HCT116 (cell line): Measurements from ENCODE around the gene CCDC87. TPM values are rescaled to one million over a fixed set of nuclear protein-coding genes. Genes with fewer than 3 reads are reported as not detected.

Experiments
- ATAC-seq: fragments of 200-7000 bp; cut with Tn5 transposase; 2 replicates; pipeline ENCODE4 v1.9.1; 2020; ENCODE audit warnings: mild to moderate bottlenecking, moderate library complexity
- BruUV-seq: library from RNA; stranded (reverse); fragments of 400-500 nt; replicated peaks from 2 replicates; lab custom pipeline; 2021; lab: Mats Ljungman, UMichigan
- CTCF ChIA-PET: fragments of 300-600 bp; sonication (Branson Sonifier 250); formaldehyde crosslinking; loops from one replicate; lab custom pipeline; 2021; ENCODE audit warnings: antibody characterized with exemption; lab: Charles Lee
- POLR2A ChIA-PET: fragments of 300-600, 350-600 bp; sonication (Branson Sonifier 250); formaldehyde crosslinking; loops from one replicate; lab custom pipeline; 2021; ENCODE audit warnings: antibody characterized with exemption; lab: Charles Lee
- RAD21 ChIA-PET, 2 experiments: fragments of 300-600 bp; sonication (Branson Sonifier 250); formaldehyde crosslinking; loops; one replicate each; lab custom pipeline; 2023; ENCODE audit warnings: low total read pairs in 2 of 2; ENCODE audit not compliant: uncharacterized antibody in 2 of 2, unreplicated experiment in 2 of 2, low non-redundant PET in 1 of 2; lab: Charles Lee
- DNase-seq: peaks from one replicate; pipeline ENCODE4 v3.0.0-alpha.2; 2010; ENCODE audit warnings: low read depth, low spot score
- H2AFZ ChIP-seq: fragments of 200-600 bp; shearing (Covaris generic), sonication (generic); 2 replicates; pipeline ENCODE4 v1.6.1; 2017; ENCODE audit warnings: low read depth, mixed run types, mixed read lengths, antibody characterized with exemption, low read length; ENCODE audit not compliant: poor library complexity, severe bottlenecking
- H3K27ac ChIP-seq: 2 replicates; pipeline ENCODE4 v1.5.1; 2012; ENCODE audit warnings: low read depth, low read length
- H3K27me3 ChIP-seq: fragments of 200-600 bp; sonication (generic); 2 replicates; pipeline ENCODE4 v1.6.1; 2016; ENCODE audit warnings: mixed run types, low read length, mixed read lengths; ENCODE audit not compliant: insufficient read depth
- H3K36me3 ChIP-seq, 2 experiments: fragments of 200-500 bp in 1 of 2; fragments of 200-600 bp in 1 of 2; sonication (Bioruptor generic) in 1 of 2; sonication (generic) in 1 of 2; 2 replicates each; pipeline versions ENCODE4 v1.5.1 to v1.6.1; 2014 to 2016; ENCODE audit warnings: low read length in 2 of 2, inconsistent platforms in 1 of 2, mixed read lengths in 1 of 2, mixed run types in 1 of 2; ENCODE audit not compliant: insufficient read depth in 2 of 2, control insufficient read depth in 1 of 2
- H3K4me1 ChIP-seq, 2 experiments: fragments of 200-600 bp in 1 of 2; sonication (generic) in 1 of 2; 2 replicates each; pipeline versions ENCODE4 v1.5.1 to v1.6.1; 2012 to 2017; ENCODE audit warnings: low read length in 2 of 2, inconsistent platforms in 1 of 2, mild to moderate bottlenecking in 1 of 2, mixed read lengths in 1 of 2, mixed run types in 1 of 2, moderate library complexity in 1 of 2; ENCODE audit not compliant: insufficient read depth in 2 of 2, control insufficient read depth in 1 of 2
- H3K4me2 ChIP-seq: fragments of 200-600 bp; sonication (generic); 2 replicates; pipeline ENCODE4 v1.6.1; 2017; ENCODE audit warnings: mixed run types, low read length, mixed read lengths
- H3K4me3 ChIP-seq, 2 experiments: fragments of 200-600 bp in 1 of 2; sonication (generic) in 1 of 2; replicated peaks in 1 of 2; 2 replicates each; pipeline ENCODE4 v1.5.1; 2011 to 2016; ENCODE audit warnings: low read length in 2 of 2, control low read depth in 1 of 2, low read depth in 1 of 2, mild to moderate bottlenecking in 1 of 2, mixed read lengths in 1 of 2, mixed run types in 1 of 2
- H3K79me2 ChIP-seq: fragments of 200-600 bp; sonication (generic); 2 replicates; pipeline ENCODE4 v1.6.1; 2017; ENCODE audit warnings: mild to moderate bottlenecking, mixed run types, low read length, moderate library complexity, mixed read lengths; ENCODE audit not compliant: insufficient read depth
- H3K9ac ChIP-seq: fragments of 200-600 bp; sonication (generic); 2 replicates; pipeline ENCODE4 v1.6.1; 2016; ENCODE audit warnings: low read length, mixed read lengths
- H3K9me2 ChIP-seq: fragments of 200-600 bp; sonication (generic), shearing (Covaris generic); 2 replicates; pipeline ENCODE4 v1.6.1; 2017; ENCODE audit warnings: mixed run types, mild to moderate bottlenecking, moderate library complexity; ENCODE audit not compliant: insufficient read depth
- H3K9me3 ChIP-seq, 2 experiments: fragments of 200-500 bp in 1 of 2; fragments of 200-600 bp in 1 of 2; sonication (Bioruptor generic) in 1 of 2; sonication (generic) in 1 of 2; 2 replicates each; pipeline ENCODE4 v1.6.1; 2014 to 2017; ENCODE audit warnings: low read length in 2 of 2, mixed read lengths in 2 of 2, inconsistent platforms in 1 of 2, low read depth in 1 of 2, mild to moderate bottlenecking in 1 of 2, mixed run types in 1 of 2, moderate library complexity in 1 of 2; ENCODE audit not compliant: control insufficient read depth in 1 of 2, insufficient read depth in 1 of 2
- H4K20me1 ChIP-seq: fragments of 200-600 bp; sonication (generic), shearing (Covaris generic); 2 replicates; pipeline ENCODE4 v1.6.1; 2017; ENCODE audit warnings: mixed run types, mild to moderate bottlenecking, moderate library complexity; ENCODE audit not compliant: insufficient read depth
- ATF3 ChIP-seq: IDR thresholded peaks from 2 replicates; pipeline ENCODE4 v1.6.1; 2012
- CBX3 ChIP-seq: IDR thresholded peaks from 2 replicates; pipeline ENCODE4 v1.6.1; 2012; ENCODE audit warnings: low read depth
- CEBPB ChIP-seq: IDR thresholded peaks from 2 replicates; pipeline ENCODE4 v1.6.1; 2012; ENCODE audit warnings: low read depth
- CTCF ChIP-seq, 3 experiments: fragments of 200-600 bp in 1 of 3; sonication (generic) in 1 of 3; IDR thresholded peaks in 2 of 3; conservative IDR thresholded peaks in 1 of 3; 2 replicates each; pipeline ENCODE4 v1.5.1; 2012 to 2017; ENCODE audit warnings: low read depth in 2 of 3, low read length in 2 of 3, antibody characterized with exemption in 1 of 3, borderline replicate concordance in 1 of 3, control low read depth in 1 of 3, mild to moderate bottlenecking in 1 of 3, mixed read lengths in 1 of 3, mixed run types in 1 of 3, moderate library complexity in 1 of 3; ENCODE audit not compliant: insufficient read depth in 1 of 3
- ELF1 ChIP-seq: IDR thresholded peaks from 2 replicates; pipeline ENCODE4 v1.6.1; 2012; ENCODE audit warnings: low read depth, borderline replicate concordance
- EZH2 ChIP-seq: fragments of 200-600 bp; sonication (generic); IDR thresholded peaks from 2 replicates; pipeline ENCODE4 v1.6.1; 2017; ENCODE audit warnings: antibody characterized with exemption, mixed run types
- EZH2phosphoT487 ChIP-seq: fragments of 200-600 bp; IDR thresholded peaks from 2 replicates; pipeline ENCODE4 v1.6.1; 2018; ENCODE audit warnings: antibody characterized with exemption, borderline replicate concordance
- MAX ChIP-seq: IDR thresholded peaks from 2 replicates; pipeline ENCODE4 v1.6.1; 2012
- POLR2A ChIP-seq: IDR thresholded peaks from 2 replicates; pipeline ENCODE4 v1.7.0; 2011; ENCODE audit warnings: borderline replicate concordance; ENCODE audit not compliant: insufficient read depth, insufficient read length; ENCODE audit errors: extremely low read depth
- POLR2AphosphoS5 ChIP-seq: IDR thresholded peaks from 2 replicates; pipeline ENCODE4 v1.6.1; 2011; ENCODE audit warnings: mild to moderate bottlenecking, low read depth, low read length, moderate library complexity
- RAD21 ChIP-seq: IDR thresholded peaks from 2 replicates; pipeline ENCODE4 v1.6.1; 2012; ENCODE audit warnings: low read depth, mild to moderate bottlenecking
- SP1 ChIP-seq: IDR thresholded peaks from 2 replicates; pipeline ENCODE4 v1.6.1; 2012; ENCODE audit warnings: low read depth
- SRF ChIP-seq: IDR thresholded peaks from 2 replicates; pipeline ENCODE4 v1.6.1; 2012; ENCODE audit warnings: low read depth
- TCF7L2 ChIP-seq: IDR thresholded peaks from 2 replicates; pipeline ENCODE4 v1.7.0; 2011; ENCODE audit warnings: borderline replicate concordance, inconsistent platforms; ENCODE audit not compliant: insufficient read depth, insufficient read length; ENCODE audit errors: extremely low read depth
- YY1 ChIP-seq: IDR thresholded peaks from 2 replicates; pipeline ENCODE4 v1.6.1; 2011; ENCODE audit warnings: low read length, low read depth, moderate library complexity, mild to moderate bottlenecking; ENCODE audit not compliant: insufficient replicate concordance; ENCODE audit errors: extremely low read depth
- ZBTB33 ChIP-seq: IDR thresholded peaks from 2 replicates; pipeline ENCODE4 v1.6.1; 2011; ENCODE audit warnings: mild to moderate bottlenecking, low read length, moderate library complexity; ENCODE audit not compliant: insufficient replicate concordance; ENCODE audit errors: extremely low read depth
- ZFX ChIP-seq: fragments of 450-650 bp; IDR thresholded peaks from 2 replicates; pipeline ENCODE4 v1.6.1; 2017
- ZNF274 ChIP-seq: fragments of 200-500 bp; sonication (Bioruptor generic); IDR thresholded peaks from 2 replicates; pipeline ENCODE4 v1.6.1; 2014; ENCODE audit warnings: mild to moderate bottlenecking, low read depth, low read length, inconsistent platforms
- intact Hi-C: fragments of 100-400 bp; cut with micrococcal nuclease; formaldehyde crosslinking; loops from 2 replicates; pipeline ENCODE4 v1.10.0; 2022
- total RNA-seq: library from RNA; stranded (reverse); gene quantifications from one replicate; pipeline ENCODE4 v1.2.1, GENCODE V29; 2021; ENCODE audit not compliant: unreplicated experiment

The CCDC87 gene
- total RNA-seq, 1 experiment from 2014 or later: 0.39 TPM

- no peak for TF ChIP-seq ZBTB33
- TF ChIP-seq EZH2phosphoT487: no peak
- no peak for TF ChIP-seq ELF1
- TF ChIP-seq ZFX: no peak
- no peak for TF ChIP-seq ATF3
- TF ChIP-seq SP1: no peak
- TF ChIP-seq, all 23 proteins: peak for 0
Observed at GRCh38 chr11:66543263-66544107, 49.4 kb downstream of the CCDC87 start (continued).

GRCh38 chr11:66542362-66542761 lies 50.5 kb downstream of the CCDC87 start:
- no TSS peak for BruUV-seq
- ATAC-seq: no peak
- Histone ChIP-seq H3K4me1 (peaks cover 0 to 12% of the 10 kb centered on the region in 2 experiments; a peak in 2 of 4 replicates), H3K27me3 (no peaks in the 10 kb centered on the region), H3K9me3 (no peaks in the 10 kb centered on the region), H4K20me1 (no peaks in the 10 kb centered on the region), H2AFZ (no peak overlapping the region), H3K9me2 (no peaks in the 10 kb centered on the region), H3K27ac (no peak overlapping the region), H3K36me3 (no peaks in the 10 kb centered on the region), H3K9ac (no peak overlapping the region), H3K4me3 (no peak overlapping the region), H3K4me2 (no peak overlapping the region), H3K79me2 (no peaks in the 10 kb centered on the region)
- no peak for TF ChIP-seq CTCF (IDR thresholded peaks at IDR 0.05 in 2 of 3, conservative IDR thresholded peaks at IDR 0.05 in 1 of 3; ENCODE audit: borderline replicate concordance in 1 of 3, insufficient read depth in 1 of 3, low read depth in 2 of 3, low read length in 2 of 3)
- no peak for TF ChIP-seq TCF7L2
- no peak for TF ChIP-seq RAD21
- no peak for TF ChIP-seq EZH2
- no peak for TF ChIP-seq POLR2A
- no peak for TF ChIP-seq MAX
- no peak for TF ChIP-seq EZH2phosphoT487
- no peak for TF ChIP-seq POLR2AphosphoS5
- no peak for TF ChIP-seq SP1
- TF ChIP-seq ELF1: no peak
- no peak for TF ChIP-seq CEBPB
- no peak for TF ChIP-seq YY1
- TF ChIP-seq CBX3: no peak
- no peak for TF ChIP-seq SRF
- no peak for TF ChIP-seq ZNF274
- POLR2A ChIA-PET: no interaction called here
- CTCF ChIA-PET: no interaction called here
- RAD21 ChIA-PET: no interaction called here
- intact Hi-C loops: no loop called here
- DNase-seq: no peak
